Panc1 (cell line): ENCODE data around the gene TIGD3. TPM values are rescaled to one million over a fixed set of nuclear protein-coding genes. Genes with fewer than 3 reads are reported as not detected.

ENCODE experiments used
- ATAC-seq: fragments of 200-7000 bp; cut with Tn5 transposase; 2 replicates; pipeline ENCODE4 v1.9.1; 2020; ENCODE audit warnings: mild to moderate bottlenecking, moderate library complexity
- BruUV-seq: library from RNA; stranded (reverse); fragments of 400-500 nt; replicated peaks from 2 replicates; lab custom pipeline; 2021; lab: Mats Ljungman, UMichigan
- CTCF ChIA-PET: fragments of 300-600 bp; sonication (Branson Sonifier 250); formaldehyde crosslinking; loops from one replicate; lab custom pipeline; 2022; ENCODE audit warnings: antibody characterized with exemption; lab: Charles Lee
- POLR2A ChIA-PET: fragments of 300-600 bp; sonication (Branson Sonifier 250); formaldehyde crosslinking; loops from one replicate; lab custom pipeline; 2022; ENCODE audit warnings: antibody characterized with exemption; lab: Charles Lee
- DNase-seq: peaks from one replicate; pipeline ENCODE4 v3.0.0-alpha.2; 2010; ENCODE audit warnings: low read depth, low spot score
- H3K27ac ChIP-seq: 2 replicates; pipeline ENCODE4 v1.5.1; 2011; ENCODE audit warnings: mild to moderate bottlenecking, low read length, inconsistent platforms
- H3K27me3 ChIP-seq: fragments of 200-500 bp; sonication (Bioruptor generic); 2 replicates; pipeline ENCODE4 v1.6.0; 2014; ENCODE audit warnings: low read length, inconsistent platforms; ENCODE audit not compliant: control insufficient read depth, insufficient read depth
- H3K36me3 ChIP-seq: fragments of 200-500 bp; sonication (Bioruptor generic); 2 replicates; pipeline ENCODE4 v1.5.1; 2014; ENCODE audit warnings: inconsistent platforms, mild to moderate bottlenecking, low read length, moderate library complexity; ENCODE audit not compliant: control insufficient read depth, insufficient read depth
- H3K4me1 ChIP-seq: 2 replicates; pipeline ENCODE4 v1.5.1; 2011; ENCODE audit warnings: inconsistent platforms, mild to moderate bottlenecking, low read length, moderate library complexity; ENCODE audit not compliant: control insufficient read depth, insufficient read depth
- H3K4me3 ChIP-seq, 2 experiments: 2 replicates each; pipeline ENCODE4 v1.5.1; 2011 to 2012; ENCODE audit warnings: low read depth in 2 of 2, low read length in 2 of 2, mild to moderate bottlenecking in 2 of 2, inconsistent platforms in 1 of 2, moderate library complexity in 1 of 2
- H3K9me3 ChIP-seq: fragments of 200-500 bp; sonication (Bioruptor generic); 2 replicates; pipeline ENCODE4 v1.5.1; 2014; ENCODE audit warnings: low read depth, mild to moderate bottlenecking, inconsistent platforms, low read length, moderate library complexity; ENCODE audit not compliant: control insufficient read depth, insufficient read depth
- CTCF ChIP-seq: fragments of 450-650 bp; IDR thresholded peaks from 2 replicates; pipeline ENCODE4 v1.5.1; 2017; ENCODE audit warnings: mild to moderate bottlenecking
- POLR2AphosphoS5 ChIP-seq: IDR thresholded peaks from 2 replicates; pipeline ENCODE4 v1.6.1; 2012; ENCODE audit warnings: mild to moderate bottlenecking, low read depth, low read length, moderate library complexity
- REST ChIP-seq, 2 experiments: IDR thresholded peaks; 2 replicates each; pipeline ENCODE4 v1.6.1; 2011 to 2012; ENCODE audit warnings: low read depth in 2 of 2, control low read depth in 1 of 2, low read length in 1 of 2, mild to moderate bottlenecking in 1 of 2, moderate library complexity in 1 of 2; ENCODE audit not compliant: insufficient read depth in 1 of 2
- SIN3A ChIP-seq: IDR thresholded peaks from 2 replicates; pipeline ENCODE4 v1.6.1; 2012; ENCODE audit warnings: low read depth, mild to moderate bottlenecking, low read length, moderate library complexity, borderline replicate concordance; ENCODE audit not compliant: insufficient read depth
- TCF7L2 ChIP-seq: IDR thresholded peaks from 2 replicates; pipeline ENCODE4 v1.6.1; 2011; ENCODE audit warnings: mild to moderate bottlenecking, low read depth, low read length, inconsistent platforms
- in situ Hi-C: cut with HindIII; loops from 2 replicates; pipeline ENCODE4 v1.10.0; 2016; ENCODE audit warnings: low sequenced_read_pairs, low pct_unique_long_range_greater_than_20kb
- intact Hi-C: fragments of 100-400 bp; cut with micrococcal nuclease; formaldehyde crosslinking; loops from one replicate; pipeline ENCODE4 v1.10.0; 2022; ENCODE audit not compliant: unreplicated experiment
- total RNA-seq: library from RNA; stranded (reverse); gene quantifications from one replicate; pipeline ENCODE4 v1.2.1, GENCODE V29; 2021; ENCODE audit not compliant: unreplicated experiment

The TIGD3 gene
- total RNA-seq, 1 experiment from 2014 or later: 2.4 TPM

GRCh38 chr11:65353900-65354264 is 669 bp upstream of the TIGD3 start:
- Histone ChIP-seq H3K4me1 (peaks cover 5% of the 10 kb centered on the region; the same call in 1 of the 2 replicates), H3K27ac (peak overlapping the region; percentile 71), H3K9me3 (no peaks in the 10 kb centered on the region), H3K27me3 (no peaks in the 10 kb centered on the region), H3K36me3 (peaks cover 9% of the 10 kb centered on the region), H3K4me3 (peak overlapping the region; percentile 56 to 73)
- in situ Hi-C loops (no loop called here), intact Hi-C loops (no loop called here)
- ATAC-seq: peak; percentile 10
- BruUV-seq: no TSS peak
- TF ChIP-seq POLR2AphosphoS5 (no peak), SIN3A (no peak), CTCF (no peak), TCF7L2 (no peak), REST (IDR thresholded peaks at IDR 0.05; ENCODE audit: insufficient read depth in 1 of 2, low read depth in 2 of 2, low read length in 1 of 2) (no peak)
- DNase-seq: no peak
- POLR2A ChIA-PET: interaction anchor here (0.6 kb wide), 1 partner anchor 56 kb away, joined by 3 read pairs; no protein-coding TSS in a partner anchor
- CTCF ChIA-PET: no interaction called here

- POLR2A ChIA-PET: no interaction called here
- no TSS peak for BruUV-seq
- CTCF ChIA-PET: no interaction called here
These were observed 643 bp downstream of the TIGD3 start for GRCh38 chr11:65355013-65355775.

More at GRCh38 chr11:65355013-65355775, 643 bp downstream of the TIGD3 start:
- ATAC-seq (peak; percentile 62), DNase-seq (no peak)
- Histone ChIP-seq H3K36me3 (peaks cover 6% of the 10 kb centered on the region), H3K27me3 (no peaks in the 10 kb centered on the region), H3K4me1 (peaks cover 5% of the 10 kb centered on the region; the same call in 1 of the 2 replicates), H3K9me3 (no peaks in the 10 kb centered on the region), H3K4me3 (peak overlapping the region; percentile 56 to 73), H3K27ac (no peak overlapping the region)
- intact Hi-C loops (no loop called here), in situ Hi-C loops (no loop called here)
- TF ChIP-seq SIN3A (no peak), CTCF (no peak)
